Kidney (tissue), 14 donors: Measurements from ENCODE around the gene SYS1. TPM values are rescaled to one million over a fixed set of nuclear protein-coding genes. Genes with fewer than 3 reads are reported as not detected.
A peak's percentile ranks its signal among the peaks of the same experiment; 100 is the strongest.

Experiments
- DNase-seq, 5 donors: peaks; one replicate each; pipeline ENCODE4 v3.0.0-alpha.2; 2013 to 2020
- FAIRE-seq: peaks from 2 replicates; lab custom pipeline; 2012; peaks lifted over from hg19 to GRCh38; lab: Jason Lieb, UNC
- H3K27ac ChIP-seq, 2 donors: one replicate each; pipeline ENCODE4 v1.7.0; 2013; ENCODE audit warnings: low read depth in 2 of 2, low read length in 2 of 2, inconsistent platforms in 1 of 2
- H3K27me3 ChIP-seq: one replicate; pipeline ENCODE4 v1.7.1; 2013; ENCODE audit warnings: low read length, inconsistent platforms; ENCODE audit not compliant: control insufficient read depth, insufficient read depth
- H3K36me3 ChIP-seq, 3 donors: one replicate each; pipeline versions ENCODE4 v1.7.0 to v1.7.1; 2013; ENCODE audit warnings: low read length in 3 of 3, control low read depth in 1 of 3, inconsistent platforms in 1 of 3; ENCODE audit not compliant: insufficient read depth in 3 of 3, control insufficient read depth in 2 of 3
- H3K4me1 ChIP-seq, 3 donors: one replicate each; pipeline versions ENCODE4 v1.7.0 to v1.7.1; 2013; ENCODE audit warnings: low read length in 3 of 3, inconsistent platforms in 1 of 3, low read depth in 1 of 3; ENCODE audit not compliant: control insufficient read depth in 2 of 3, insufficient read depth in 2 of 3
- H3K4me3 ChIP-seq, 3 donors: one replicate each; pipeline versions ENCODE4 v1.7.0 to v1.8.1; 2013; ENCODE audit warnings: low read length in 3 of 3, control low read depth in 1 of 3, inconsistent platforms in 1 of 3
- H3K9ac ChIP-seq, 3 donors: one replicate each; pipeline versions ENCODE4 v1.7.0 to v1.7.1; 2013; ENCODE audit warnings: low read length in 3 of 3, control low read depth in 1 of 3, inconsistent platforms in 1 of 3
- H3K9me3 ChIP-seq, 3 donors: one replicate each; pipeline versions ENCODE4 v1.7.0 to v1.7.1; 2013; ENCODE audit warnings: low read length in 3 of 3, control low read depth in 1 of 3, inconsistent platforms in 1 of 3; ENCODE audit not compliant: control insufficient read depth in 2 of 3, insufficient read depth in 1 of 3
- intact Hi-C: fragments of 100-400 bp; cut with DNase I; formaldehyde crosslinking; loops from one replicate; pipeline ENCODE4 v1.11.1; 2022
- polyA plus RNA-seq: library from polyadenylated mRNA; stranded (reverse); fragments of 350-450 nt; fragmentation: Illumina TruSeq; extraction: RNeasy Lipid Tissue Mini Kit (QIAGEN cat#74804); gene quantifications from one replicate; pipeline ENCODE4 v1.2.3, GENCODE V29; 2014; ENCODE audit warnings: low read depth, low replicate concordance; ENCODE audit not compliant: insufficient read depth
- total RNA-seq: library from RNA; stranded (reverse); fragmentation: NEBNext Ultra II Directional; extraction: Animal tissue kit (Norgen Biotek cat#: 25700); gene quantifications from one replicate; pipeline ENCODE4 v1.2.1, GENCODE V29; 2021
- TF ChIP-seq, protein P1 (sequence below): IDR thresholded peaks from 3 replicates; pipeline ENCODE4 v1.5.1; 2012; ENCODE audit warnings: mild to moderate bottlenecking, moderate library complexity, borderline replicate concordance; ENCODE audit not compliant: insufficient read depth; ENCODE audit errors: extremely low read depth
- donor health status: control.
- donor health status: control.
- donor health status: control.
- donor health status: control.
- donor health status: control.
- donor health status: DM: yes; HTN: yes; CAD: no.
- donor health status: Normal renal cell carcinoma (clear cell type).

SYS1 gene
- total and polyA plus RNA-seq, 2 donors from 2014 or later = 38.7 to 39.8 TPM

DNA sequence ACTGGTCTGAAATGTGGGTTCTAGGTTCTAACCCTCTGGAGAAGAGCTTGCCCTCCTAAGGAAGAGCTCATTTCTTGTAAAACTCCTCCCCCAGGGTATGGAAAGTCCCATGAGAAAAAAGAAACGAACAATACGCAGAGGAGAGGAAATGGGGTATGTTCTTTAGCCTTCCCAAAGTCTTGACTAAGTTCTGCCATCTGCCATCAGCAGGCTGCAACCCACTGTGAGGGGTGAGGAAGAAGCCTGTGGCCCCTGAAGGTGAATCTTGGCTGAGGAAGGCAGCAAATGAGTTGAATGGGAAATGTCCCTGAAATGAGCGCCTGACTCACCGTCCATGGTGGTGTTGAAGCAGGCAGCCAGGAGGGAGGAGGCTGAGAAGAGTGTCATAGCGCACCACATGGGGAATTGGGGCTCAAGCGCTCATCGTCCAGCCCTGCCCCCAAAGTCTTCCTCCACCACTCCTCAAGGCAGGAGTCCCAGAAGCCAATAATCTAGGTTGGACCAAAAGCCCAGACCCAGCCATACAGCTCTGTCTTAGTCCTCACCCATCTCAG is 44.5 kb upstream of the SYS1 start:
- no peaks in the 10 kb centered on the region for H3K36me3 ChIP-seq
- peaks cover 7% of the 10 kb centered on the region for H3K27me3 ChIP-seq
- TF ChIP-seq, protein P1, sequence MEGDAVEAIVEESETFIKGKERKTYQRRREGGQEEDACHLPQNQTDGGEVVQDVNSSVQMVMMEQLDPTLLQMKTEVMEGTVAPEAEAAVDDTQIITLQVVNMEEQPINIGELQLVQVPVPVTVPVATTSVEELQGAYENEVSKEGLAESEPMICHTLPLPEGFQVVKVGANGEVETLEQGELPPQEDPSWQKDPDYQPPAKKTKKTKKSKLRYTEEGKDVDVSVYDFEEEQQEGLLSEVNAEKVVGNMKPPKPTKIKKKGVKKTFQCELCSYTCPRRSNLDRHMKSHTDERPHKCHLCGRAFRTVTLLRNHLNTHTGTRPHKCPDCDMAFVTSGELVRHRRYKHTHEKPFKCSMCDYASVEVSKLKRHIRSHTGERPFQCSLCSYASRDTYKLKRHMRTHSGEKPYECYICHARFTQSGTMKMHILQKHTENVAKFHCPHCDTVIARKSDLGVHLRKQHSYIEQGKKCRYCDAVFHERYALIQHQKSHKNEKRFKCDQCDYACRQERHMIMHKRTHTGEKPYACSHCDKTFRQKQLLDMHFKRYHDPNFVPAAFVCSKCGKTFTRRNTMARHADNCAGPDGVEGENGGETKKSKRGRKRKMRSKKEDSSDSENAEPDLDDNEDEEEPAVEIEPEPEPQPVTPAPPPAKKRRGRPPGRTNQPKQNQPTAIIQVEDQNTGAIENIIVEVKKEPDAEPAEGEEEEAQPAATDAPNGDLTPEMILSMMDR = no peak
- no peak overlapping the region for H3K4me3 ChIP-seq
- no peak overlapping the region for H3K27ac ChIP-seq
- no peaks in the 10 kb centered on the region for H3K4me1 ChIP-seq
- FAIRE-seq (no peak), DNase-seq (peak in 1 of 5 donors; percentile 15)
- no peak overlapping the region for H3K9ac ChIP-seq
- intact Hi-C loops = loop anchor here (10.0 kb wide), 1 partner anchor 456 kb away; no protein-coding TSS in a partner anchor
- no peaks in the 10 kb centered on the region for H3K9me3 ChIP-seq

DNA sequence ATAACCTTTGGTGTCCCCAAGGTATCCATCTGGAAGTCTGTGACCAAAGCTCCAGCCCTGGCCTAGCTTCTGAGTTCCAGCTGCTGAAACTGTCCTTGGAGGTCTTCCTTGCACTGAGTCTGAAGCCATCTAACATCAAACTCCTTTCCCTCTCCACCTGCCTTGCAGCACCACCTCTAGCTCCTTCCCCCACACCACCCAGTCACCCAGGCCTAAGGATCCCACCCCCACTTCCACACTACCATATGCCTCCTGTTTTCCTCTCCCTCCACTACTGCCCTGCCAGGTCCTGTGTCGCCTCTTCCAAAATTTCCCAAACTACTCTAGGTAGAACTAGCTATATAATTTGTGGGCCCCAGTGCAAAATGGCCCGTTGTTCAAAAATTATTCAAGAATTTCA is 44.0 kb upstream of the SYS1 start:
- Histone ChIP-seq H3K27me3 (peaks cover 7% of the 10 kb centered on the region), H3K4me1 (no peaks in the 10 kb centered on the region), H3K36me3 (no peaks in the 10 kb centered on the region), H3K4me3 (no peak overlapping the region), H3K9me3 (no peaks in the 10 kb centered on the region), H3K27ac (no peak overlapping the region), H3K9ac (no peak overlapping the region)
- FAIRE-seq (no peak), DNase-seq (peak in 1 of 5 donors; percentile 26)
- intact Hi-C loops = loop anchor here (10.0 kb wide), 1 partner anchor 456 kb away; no protein-coding TSS in a partner anchor
- TF ChIP-seq, protein P1 = no peak

DNA sequence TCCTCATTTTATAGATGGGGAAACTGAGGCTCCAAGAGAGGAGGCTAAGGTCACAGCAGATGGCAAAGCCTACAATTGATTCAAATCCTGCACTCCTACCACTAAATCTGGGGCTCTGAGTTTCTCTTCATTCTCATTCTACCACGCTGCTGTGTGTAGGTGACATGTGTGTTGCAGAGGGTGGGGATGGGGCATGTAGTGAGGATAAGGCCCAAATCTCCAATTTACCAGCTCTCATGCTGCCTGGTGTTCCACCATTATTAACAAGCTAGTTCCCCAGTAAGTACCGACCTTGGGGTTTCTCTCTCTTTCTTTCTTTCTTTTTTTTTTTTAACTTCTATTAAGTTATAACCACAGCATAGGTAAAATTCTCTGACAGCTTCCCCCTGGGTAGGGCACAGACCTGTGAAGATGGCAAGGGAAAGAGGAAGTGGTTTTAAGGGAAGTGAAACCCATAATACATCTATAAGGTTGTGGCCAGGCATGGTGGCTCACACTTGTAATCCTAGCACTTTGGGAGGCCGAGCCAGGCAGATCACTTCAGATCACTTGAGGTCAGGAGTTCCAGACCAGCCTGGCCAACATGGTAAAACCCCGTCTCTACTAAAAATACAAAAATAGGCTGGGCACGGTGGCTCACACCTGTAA is 41.9 kb upstream of the SYS1 start:
- TF ChIP-seq, protein P1 = no peak
- Histone ChIP-seq H3K9ac (no peak overlapping the region), H3K27me3 (peaks cover 3% of the 10 kb centered on the region), H3K4me1 (peaks cover 0 to 2% (median 0%) of the 10 kb centered on the region in 3 donors), H3K4me3 (no peak overlapping the region), H3K36me3 (peaks cover 0 to 10% (median 6%) of the 10 kb centered on the region in 3 donors), H3K27ac (no peak overlapping the region), H3K9me3 (no peaks in the 10 kb centered on the region)
- intact Hi-C loops = loop anchor here (5.0 kb wide), 1 partner anchor 116 kb away; no protein-coding TSS in a partner anchor
- peak in 1 of 5 donors; percentile 22 for DNase-seq
- no peak for FAIRE-seq
